CD4-positive, alpha-beta T cell (primary cell): ENCODE results near the gene TSHZ2. TPM values are rescaled to one million over a fixed set of nuclear protein-coding genes. Genes with fewer than 3 reads are reported as not detected.

ENCODE experiments used
- ATAC-seq: fragments of 200-7000 bp; cut with Tn5 transposase; one replicate; pipeline ENCODE4 v1.10.0; 2022; ENCODE audit warnings: mild to moderate bottlenecking; ENCODE audit not compliant: poor library complexity
- CTCF ChIA-PET: fragments of 350-600 bp; sonication (Branson Sonifier 250); formaldehyde crosslinking; loops from one replicate; lab custom pipeline; 2021; ENCODE audit warnings: antibody characterized with exemption, inconsistent platforms; lab: Charles Lee
- POLR2A ChIA-PET: fragments of 350-600 bp; sonication (Branson Sonifier 250); formaldehyde crosslinking; loops from one replicate; lab custom pipeline; 2021; ENCODE audit warnings: antibody characterized with exemption, inconsistent platforms; lab: Charles Lee
- DNase-seq, 14 experiments: peaks; one replicate each; pipeline ENCODE4 v3.0.0-alpha.2; 2013 to 2020; ENCODE audit warnings: mixed read lengths in 2 of 14
- H3K27ac ChIP-seq, 2 donors: one replicate each; pipeline versions ENCODE4 v1.5.1 to v1.7.0; 2013; ENCODE audit warnings: low read length in 2 of 2, low read depth in 1 of 2, mild to moderate bottlenecking in 1 of 2
- H3K27me3 ChIP-seq, 2 experiments: 1 replicate in 1 of 2; 2 replicates in 1 of 2; pipeline versions ENCODE4 v1.6.1 to v1.7.0; 2013; ENCODE audit warnings: low read length in 2 of 2, control low read depth in 1 of 2, mild to moderate bottlenecking in 1 of 2, moderate library complexity in 1 of 2; ENCODE audit not compliant: insufficient read depth in 2 of 2, control insufficient read depth in 1 of 2
- H3K36me3 ChIP-seq: one replicate; pipeline ENCODE4 v1.6.1; 2013; ENCODE audit warnings: low read length, control low read depth; ENCODE audit not compliant: insufficient read depth
- H3K4me1 ChIP-seq: one replicate; pipeline ENCODE4 v1.6.1; 2013; ENCODE audit warnings: low read length, control low read depth; ENCODE audit not compliant: insufficient read depth
- H3K4me3 ChIP-seq: one replicate; pipeline ENCODE4 v1.5.1; 2013; ENCODE audit warnings: mild to moderate bottlenecking, low read length, moderate library complexity
- H3K9me3 ChIP-seq, 2 experiments: 1 replicate in 1 of 2; 2 replicates in 1 of 2; pipeline versions ENCODE4 v1.6.1 to v1.7.0; 2013; ENCODE audit warnings: low read length in 2 of 2, mild to moderate bottlenecking in 2 of 2, control low read depth in 1 of 2, moderate library complexity in 1 of 2; ENCODE audit not compliant: control insufficient read depth in 1 of 2, insufficient read depth in 1 of 2
- H3K27ac Mint-ChIP-seq: one replicate; pipeline ENCODE4 v1.8.0; 2020; ENCODE audit warnings: mixed read lengths
- H3K27me3 Mint-ChIP-seq: one replicate; pipeline ENCODE4 v1.8.0; 2021; ENCODE audit warnings: mixed read lengths
- H3K36me3 Mint-ChIP-seq: one replicate; pipeline ENCODE4 v1.8.0; 2021; ENCODE audit warnings: low read depth, mixed read lengths
- H3K4me1 Mint-ChIP-seq: one replicate; pipeline ENCODE4 v1.8.0; 2021; ENCODE audit warnings: low read depth, mixed read lengths
- H3K4me3 Mint-ChIP-seq: one replicate; pipeline ENCODE4 v1.8.0; 2020; ENCODE audit warnings: mild to moderate bottlenecking, mixed read lengths
- H3K9me3 Mint-ChIP-seq: one replicate; pipeline ENCODE4 v1.8.0; 2020; ENCODE audit warnings: mixed read lengths
- CTCF ChIP-seq: fragments of 200-600 bp; IDR thresholded peaks from one replicate; pipeline ENCODE4 v1.8.0; 2022; ENCODE audit warnings: antibody characterized with exemption, mild to moderate bottlenecking
- intact Hi-C, 2 experiments: fragments of 100-400 bp; cut with DNase I in 1 of 2; cut with micrococcal nuclease in 1 of 2; formaldehyde crosslinking; loops; one replicate each; pipeline versions ENCODE4 v1.15.1 to v1.9.0; 2023 to 2025; cut with DNase I, micrococcal nuclease
- total RNA-seq, 174 experiments: library from RNA in 2 of 174; stranded (reverse) in 2 of 174; gene quantifications; one replicate each; pipeline ENCODE4 v1.2.3 and lab custom pipeline; 2021 to 2026

Gene TSHZ2
- total RNA-seq, 2 experiments from 2014 or later = 26.1 to 27.4 TPM

GRCh38 chr20:53013847-53014246 lies 41.7 kb downstream of the TSHZ2 start:
- Mint-ChIP-seq H3K36me3 (peaks cover 22% of the 10 kb centered on the region), H3K9me3 (peaks cover 8% of the 10 kb centered on the region), H3K4me1 (peaks cover 21% of the 10 kb centered on the region), H3K4me3 (no peak overlapping the region), H3K27me3 (no peaks in the 10 kb centered on the region), H3K27ac (no peak overlapping the region)
- Histone ChIP-seq H3K27ac (no peak overlapping the region), H3K4me3 (no peak overlapping the region), H3K36me3 (no peaks in the 10 kb centered on the region), H3K27me3 (peaks cover 0 to 4% of the 10 kb centered on the region in 2 experiments), H3K9me3 (no peaks in the 10 kb centered on the region), H3K4me1 (no peaks in the 10 kb centered on the region)
- intact Hi-C loops = no loop called here
- ATAC-seq (no peak), DNase-seq (no peak)
- no peak for TF ChIP-seq CTCF
- ChIA-PET POLR2A (interaction anchor here (0.9 to 1.6 kb wide), 3 partner anchors 8 to 17 kb away, joined by 3 to 7 read pairs (median 5); no protein-coding TSS in a partner anchor), CTCF (no interaction called here)

- ATAC-seq (no peak), DNase-seq (no peak)
- Histone ChIP-seq H3K36me3 (no peaks in the 10 kb centered on the region), H3K4me1 (no peaks in the 10 kb centered on the region), H3K9me3 (no peaks in the 10 kb centered on the region), H3K27ac (no peak overlapping the region), H3K27me3 (peaks cover 0 to 4% of the 10 kb centered on the region in 2 experiments), H3K4me3 (no peak overlapping the region)
- H3K4me3 Mint-ChIP-seq = no peak overlapping the region
- H3K36me3 Mint-ChIP-seq = peaks cover 15% of the 10 kb centered on the region
- no peak overlapping the region for H3K27ac Mint-ChIP-seq
- peaks cover 8% of the 10 kb centered on the region for H3K9me3 Mint-ChIP-seq
- no peak for TF ChIP-seq CTCF
- intact Hi-C loops = no loop called here
- ChIA-PET POLR2A (no interaction called here), CTCF (no interaction called here)
- no peaks in the 10 kb centered on the region for H3K27me3 Mint-ChIP-seq
- peaks cover 27% of the 10 kb centered on the region for H3K4me1 Mint-ChIP-seq
These were observed 43.9 kb downstream of the TSHZ2 start for GRCh38 chr20:53016071-53016470.

- no peaks in the 10 kb centered on the region for H3K36me3 ChIP-seq
- H3K36me3 Mint-ChIP-seq = peaks cover 15% of the 10 kb centered on the region
- H3K4me1 Mint-ChIP-seq = peaks cover 32% of the 10 kb centered on the region
- intact Hi-C loops = no loop called here
- H3K27me3 Mint-ChIP-seq = no peaks in the 10 kb centered on the region
- H3K9me3 Mint-ChIP-seq = peaks cover 8% of the 10 kb centered on the region
- peaks cover 0 to 3% of the 10 kb centered on the region in 2 experiments for H3K27me3 ChIP-seq
- H3K27ac ChIP-seq = no peak overlapping the region
- ATAC-seq (no peak), DNase-seq (no peak)
- H3K4me3 Mint-ChIP-seq = no peak overlapping the region
- no peaks in the 10 kb centered on the region for H3K9me3 ChIP-seq
- no peak overlapping the region for H3K27ac Mint-ChIP-seq
- ChIA-PET CTCF (no interaction called here), POLR2A (no interaction called here)
- H3K4me3 ChIP-seq = no peak overlapping the region
- TF ChIP-seq CTCF = no peak
- H3K4me1 ChIP-seq = peaks cover 2% of the 10 kb centered on the region
These were observed 44.4 kb downstream of the TSHZ2 start for GRCh38 chr20:53016534-53017042.
